Pancreas (tissue), 10 donors: ENCODE results near the gene SYMPK. TPM values are rescaled to one million over a fixed set of nuclear protein-coding genes. Genes with fewer than 3 reads are reported as not detected.

Source experiments
- ATAC-seq, 4 donors: fragments of 200-7000 bp; cut with Tn5 transposase; one replicate each; pipeline versions ENCODE4 v1.8.0 to v1.9.1; 2020; ENCODE audit warnings: mild to moderate bottlenecking in 4 of 4, moderate library complexity in 4 of 4
- DNase-seq, 6 donors: peaks; one replicate each; pipeline ENCODE4 v3.0.0-alpha.2; 2020
- FAIRE-seq: peaks from 2 replicates; lab custom pipeline; 2012; peaks lifted over from hg19 to GRCh38; lab: Jason Lieb, UNC
- H3K27ac ChIP-seq, 4 donors: fragments of 200-600 bp; sonication (generic); 1 replicate in 3 of 4; 2 replicates in 1 of 4; pipeline versions ENCODE4 v1.5.0 to v1.8.0; 2020
- H3K27me3 ChIP-seq, 4 donors: fragments of 200-600 bp; one replicate each; pipeline ENCODE4 v1.8.0; 2021
- H3K36me3 ChIP-seq, 3 donors: fragments of 200-600 bp; sonication (generic) in 1 of 3; one replicate each; pipeline versions ENCODE4 v1.5.0 to v1.8.0; 2020 to 2021
- H3K4me1 ChIP-seq, 3 donors: fragments of 200-600 bp; one replicate each; pipeline ENCODE4 v1.8.0; 2021
- H3K4me3 ChIP-seq, 4 donors: fragments of 200-600 bp; sonication (generic) in 2 of 4; one replicate each; pipeline versions ENCODE4 v1.5.0 to v1.8.0; 2020 to 2021
- H3K9me3 ChIP-seq, 4 donors: fragments of 200-600 bp; one replicate each; pipeline ENCODE4 v1.8.0; 2021
- WGBS, 2 donors: extraction: QIAGEN DNeasy Blood & Tissue Kit; methylation state at CpG; one replicate each; pipeline ENCODE4 v1.1.7; 2013; 5-methylcytosine and 5-hydroxymethylcytosine counted together
- intact Hi-C, 3 donors: fragments of 100-400 bp; cut with DNase I; formaldehyde crosslinking; loops; one replicate each; pipeline versions ENCODE4 v1.11.1 to v1.14.2; 2022
- polyA plus RNA-seq, 2 donors: library from polyadenylated mRNA; stranded (reverse); fragments of 200-250 nt; gene quantifications; one replicate each; pipeline ENCODE4 v1.2.3, GENCODE V29; 2013
- total RNA-seq, 6 donors: library from RNA; stranded (reverse); fragmentation: NEBNext Ultra II Directional in 4 of 6; extraction: Animal tissue kit (Norgen Biotek cat#: 25700) in 4 of 6; gene quantifications; one replicate each; pipeline versions ENCODE4 v1.2.1 to v1.2.4, GENCODE V29; 2021 to 2023
- TF ChIP-seq, protein P1 (sequence below), 4 donors: fragments of 200-600 bp; sonication (generic) in 3 of 4; IDR thresholded peaks; one replicate each; pipeline versions ENCODE4 v1.5.0 to v1.8.0; 2021; ENCODE audit warnings: antibody characterized with exemption in 4 of 4
- donor health status: healthy with polysubstance abuse.
- donor health status: DM: no; HTN: no; CAD: no; lungs with moderate emphysema.
- donor health status: DM: no; HTN: no; CAD: no.
- donor health status: control.
- donor health status: control.
- donor health status: Bipolar disorder and iron deficiency.
- donor health status: DM: yes; HTN: yes; CAD: no.
- donor health status: DM: no; HTN: no; CAD: no.
- donor health status: DM: no; HTN: no; CAD: no.
- donor health status: DM: yes; HTN: yes; CAD: no.

The SYMPK gene
- total and polyA plus RNA-seq, 8 donors = 25.7 to 142 (median 29.2) TPM

DNA sequence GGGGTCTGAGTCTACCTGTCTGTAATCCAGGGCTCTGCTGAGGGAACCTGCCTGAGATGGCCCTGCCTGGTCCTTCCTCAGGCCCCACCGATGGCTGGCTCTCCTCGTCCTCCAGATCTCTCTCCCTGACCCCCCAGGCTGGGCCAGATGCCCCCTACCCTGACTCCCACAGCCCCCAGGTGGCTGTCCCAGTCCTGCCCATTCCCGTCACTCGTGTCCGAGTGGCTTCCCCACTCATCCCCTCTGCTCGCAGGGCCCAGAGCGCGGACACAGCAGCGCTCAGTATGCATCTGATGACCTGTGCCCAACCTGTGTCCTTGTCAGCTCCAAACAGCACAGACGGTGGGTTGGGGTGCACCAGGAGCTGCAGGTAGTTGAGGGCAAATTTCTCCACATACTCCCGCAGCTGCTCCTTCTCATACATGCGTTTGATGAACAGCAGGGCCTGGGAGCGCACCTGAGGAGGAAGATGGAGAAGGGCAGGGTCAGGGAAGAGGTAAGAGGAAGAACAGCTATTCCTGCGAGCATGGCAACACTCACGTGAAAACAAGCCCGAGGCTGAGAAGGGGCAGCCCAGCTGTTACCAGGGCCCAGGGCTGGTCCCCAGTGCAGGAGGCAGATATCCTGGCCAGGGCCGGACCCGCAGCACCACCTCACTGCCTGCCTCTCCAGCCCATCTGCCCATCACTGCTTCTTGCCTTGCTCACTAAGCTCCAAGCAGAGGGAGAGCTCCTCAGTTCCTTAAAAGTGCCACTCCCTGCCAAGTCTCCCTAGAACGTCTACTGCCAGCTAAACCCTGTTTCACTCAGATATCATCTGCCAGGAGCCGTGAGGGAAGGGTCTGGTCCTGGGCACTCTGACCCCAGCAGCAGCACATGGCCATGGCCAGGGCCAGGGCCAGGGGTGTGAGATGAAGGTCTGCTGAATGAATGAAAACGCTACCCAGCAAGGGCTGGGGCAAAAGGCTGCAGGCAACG, 36.7 kb downstream of the SYMPK start:
- peaks cover 2 to 72% (median 7%) of the 10 kb centered on the region in 3 donors for H3K36me3 ChIP-seq
- H3K27me3 ChIP-seq = no peaks in the 10 kb centered on the region
- H3K9me3 ChIP-seq = no peaks in the 10 kb centered on the region
- no peaks in the 10 kb centered on the region for H3K4me1 ChIP-seq
- FAIRE-seq (no peak), ATAC-seq (no peak), DNase-seq (peak in 1 of 6 donors; percentile 55)
- intact Hi-C loops = no loop called here
- H3K27ac ChIP-seq = no peak overlapping the region
- TF ChIP-seq, protein P1, sequence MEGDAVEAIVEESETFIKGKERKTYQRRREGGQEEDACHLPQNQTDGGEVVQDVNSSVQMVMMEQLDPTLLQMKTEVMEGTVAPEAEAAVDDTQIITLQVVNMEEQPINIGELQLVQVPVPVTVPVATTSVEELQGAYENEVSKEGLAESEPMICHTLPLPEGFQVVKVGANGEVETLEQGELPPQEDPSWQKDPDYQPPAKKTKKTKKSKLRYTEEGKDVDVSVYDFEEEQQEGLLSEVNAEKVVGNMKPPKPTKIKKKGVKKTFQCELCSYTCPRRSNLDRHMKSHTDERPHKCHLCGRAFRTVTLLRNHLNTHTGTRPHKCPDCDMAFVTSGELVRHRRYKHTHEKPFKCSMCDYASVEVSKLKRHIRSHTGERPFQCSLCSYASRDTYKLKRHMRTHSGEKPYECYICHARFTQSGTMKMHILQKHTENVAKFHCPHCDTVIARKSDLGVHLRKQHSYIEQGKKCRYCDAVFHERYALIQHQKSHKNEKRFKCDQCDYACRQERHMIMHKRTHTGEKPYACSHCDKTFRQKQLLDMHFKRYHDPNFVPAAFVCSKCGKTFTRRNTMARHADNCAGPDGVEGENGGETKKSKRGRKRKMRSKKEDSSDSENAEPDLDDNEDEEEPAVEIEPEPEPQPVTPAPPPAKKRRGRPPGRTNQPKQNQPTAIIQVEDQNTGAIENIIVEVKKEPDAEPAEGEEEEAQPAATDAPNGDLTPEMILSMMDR (IDR thresholded peaks at IDR 0.05) = no peak
- no peak overlapping the region for H3K4me3 ChIP-seq
- 84 to 92% methylated on average over 22 of the region's 22 CpGs for WGBS, 2 donors

DNA sequence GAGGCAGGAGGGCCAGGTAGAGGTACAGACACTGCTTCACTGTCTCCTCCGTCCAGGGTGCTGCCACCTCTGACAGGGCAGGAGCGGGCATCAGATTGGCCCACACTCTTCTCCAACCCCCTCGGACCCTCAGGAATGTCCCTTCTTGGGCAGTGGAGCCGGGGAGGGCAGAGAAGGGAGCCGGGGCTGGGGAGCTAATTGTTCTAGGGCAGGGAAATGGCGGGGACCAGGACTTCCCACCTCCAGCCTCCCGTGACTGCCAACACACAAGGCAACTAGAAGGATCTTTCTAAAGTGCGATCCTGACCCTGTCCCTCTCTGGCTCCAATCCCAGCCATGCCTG, 37.7 kb downstream of the SYMPK start:
- H3K27ac ChIP-seq = no peak overlapping the region
- intact Hi-C loops = no loop called here
- H3K9me3 ChIP-seq = no peaks in the 10 kb centered on the region
- TF ChIP-seq, protein P1 (IDR thresholded peaks at IDR 0.05) = no peak
- no peaks in the 10 kb centered on the region for H3K27me3 ChIP-seq
- H3K36me3 ChIP-seq = peaks cover 2 to 65% (median 7%) of the 10 kb centered on the region in 3 donors
- no peaks in the 10 kb centered on the region for H3K4me1 ChIP-seq
- DNase-seq = no peak
- no peak overlapping the region for H3K4me3 ChIP-seq
- FAIRE-seq = no peak
- 95% methylated on average over 8 of the region's 8 CpGs for WGBS, 2 donors
- ATAC-seq = no peak

DNA sequence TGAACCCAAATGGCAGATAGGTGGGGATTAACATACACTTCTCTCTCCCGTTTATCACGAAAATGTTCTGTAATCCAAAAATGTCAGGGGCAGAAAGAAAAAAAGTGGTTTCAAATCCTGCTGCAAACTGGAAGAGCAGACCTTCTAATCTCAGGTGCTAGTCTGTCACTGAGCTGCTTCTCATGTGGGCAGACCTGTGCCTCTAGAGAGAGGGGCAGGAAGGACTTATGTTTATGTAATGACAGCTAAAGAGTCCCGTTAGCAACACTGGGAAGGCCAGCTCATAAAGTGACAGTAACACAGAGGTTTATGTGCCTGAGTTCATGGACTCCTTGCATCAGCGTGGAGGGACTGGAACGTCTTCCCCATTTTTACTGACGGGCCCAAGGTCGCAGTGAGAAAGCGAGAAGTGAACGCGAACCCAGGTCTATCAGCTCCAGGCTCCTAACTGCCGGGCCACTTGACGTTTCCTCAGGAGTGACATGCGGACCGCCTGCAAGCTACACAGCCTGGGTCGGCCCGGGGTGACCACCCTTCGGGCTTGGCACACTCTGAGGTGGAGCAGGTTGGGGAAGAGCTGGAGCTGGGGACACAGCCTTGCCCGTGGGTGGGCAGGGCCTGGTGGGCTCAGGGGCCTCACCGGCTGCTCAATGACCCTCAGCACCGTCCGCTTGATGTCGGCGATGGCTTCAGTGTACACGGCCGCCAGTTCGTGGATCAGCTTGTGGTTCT, 38.2 kb downstream of the SYMPK start:
- TF ChIP-seq, protein P1 (IDR thresholded peaks at IDR 0.05) = no peak
- ATAC-seq (no peak), FAIRE-seq (no peak), DNase-seq (peak in 1 of 6 donors; percentile 65)
- peaks cover 2 to 60% (median 7%) of the 10 kb centered on the region in 3 donors for H3K36me3 ChIP-seq
- 86 to 88% methylated on average over 26 of the region's 26 CpGs for WGBS, 2 donors
- H3K27me3 ChIP-seq = no peaks in the 10 kb centered on the region
- H3K27ac ChIP-seq = no peak overlapping the region
- intact Hi-C loops = no loop called here
- H3K4me3 ChIP-seq = no peak overlapping the region
- no peaks in the 10 kb centered on the region for H3K4me1 ChIP-seq
- no peaks in the 10 kb centered on the region for H3K9me3 ChIP-seq

DNA sequence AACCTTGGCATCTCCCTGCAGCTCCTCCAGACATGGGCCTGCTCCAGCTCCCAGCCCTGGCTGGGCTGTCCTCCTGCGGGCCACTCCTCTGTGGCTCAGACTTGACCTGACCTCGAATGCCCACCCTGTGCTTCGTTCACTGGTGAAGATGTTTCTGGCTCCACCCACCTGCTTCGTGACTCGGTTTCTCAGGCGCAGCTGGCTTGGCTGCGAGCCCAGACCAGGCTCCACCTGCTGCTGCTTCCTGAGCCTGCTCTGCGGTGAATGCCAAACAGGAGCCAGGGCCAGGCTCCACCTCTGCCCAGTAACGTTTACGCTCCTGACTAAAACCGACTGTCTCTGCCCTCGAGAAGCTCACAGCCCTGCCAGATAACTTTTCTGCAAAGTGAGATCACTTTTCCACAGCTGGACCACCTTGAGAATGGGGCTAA, 38.9 kb downstream of the SYMPK start:
- TF ChIP-seq, protein P1 (IDR thresholded peaks at IDR 0.05) = no peak
- DNase-seq (peak in 1 of 6 donors; percentile 54), FAIRE-seq (no peak), ATAC-seq (peak in 3 of 4 donors; percentile 49 to 60 (median 56))
- Histone ChIP-seq H3K4me3 (no peak overlapping the region), H3K36me3 (peaks cover 2 to 53% (median 7%) of the 10 kb centered on the region in 3 donors), H3K9me3 (no peaks in the 10 kb centered on the region), H3K4me1 (no peaks in the 10 kb centered on the region), H3K27ac (no peak overlapping the region), H3K27me3 (no peaks in the 10 kb centered on the region)
- intact Hi-C loops = no loop called here
- 32 to 47% methylated on average over 11 to 12 of the region's 12 CpGs for WGBS, 2 donors
